Activated effector memory CD4-positive, alpha-beta T cell treated with anti-CD3 and anti-CD28 coated beads, Interleukin-2, amount 50 U/mL, for 16 hours (primary cell): ENCODE data around the gene GPX4.
A peak's percentile ranks its signal among the peaks of the same experiment; 100 is the strongest.
"Not testable (repeated sequence)": the region's sequence is repeated elsewhere in the genome, so short reads cannot be mapped to it uniquely, and the experiment has no call there.

ENCODE experiments used
- DNase-seq: peaks from one replicate; pipeline ENCODE4 v3.0.0-alpha.2; 2020

The GPX4 gene

GRCh38 chr19:1117654-1118053, 13.9 kb downstream of the GPX4 start:
- no peak for DNase-seq

- DNase-seq, result no peak
These were observed 15.2 kb downstream of the GPX4 start for GRCh38 chr19:1118999-1119398.

GRCh38 chr19:1119475-1120217, 15.9 kb downstream of the GPX4 start:
- DNase-seq, result no peak

- no peak for DNase-seq
These were observed 17.6 kb downstream of the GPX4 start for GRCh38 chr19:1121395-1121794.

GRCh38 chr19:1122021-1122971, 18.5 kb downstream of the GPX4 start:
- DNase-seq, result no peak

- peak; percentile 77 for DNase-seq
These were observed 19.2 kb downstream of the GPX4 start for GRCh38 chr19:1122972-1123363.

GRCh38 chr19:1123381-1123780, 19.6 kb downstream of the GPX4 start:
- DNase-seq, result no peak

- no peak for DNase-seq
These were observed 20.3 kb downstream of the GPX4 start for GRCh38 chr19:1123885-1124677.

GRCh38 chr19:1125601-1126467, 22.0 kb downstream of the GPX4 start:
- no peak for DNase-seq

- no peak for DNase-seq
These were observed 23.4 kb downstream of the GPX4 start for GRCh38 chr19:1126984-1127760.

- no peak for DNase-seq
These were observed 24.3 kb downstream of the GPX4 start for GRCh38 chr19:1128106-1128505.

GRCh38 chr19:1129084-1129483, 25.3 kb downstream of the GPX4 start:
- DNase-seq, result not testable (repeated sequence)

GRCh38 chr19:1129535-1129934, 25.7 kb downstream of the GPX4 start:
- DNase-seq, result no peak

- peak; percentile 85 for DNase-seq
These were observed 27.2 kb downstream of the GPX4 start for GRCh38 chr19:1130771-1131717.

- peak; percentile 95 for DNase-seq
These were observed 28.1 kb downstream of the GPX4 start for GRCh38 chr19:1131718-1132551.

GRCh38 chr19:1132552-1133383, 29.0 kb downstream of the GPX4 start:
- DNase-seq, result peak; percentile 69

GRCh38 chr19:1133471-1133929, 29.7 kb downstream of the GPX4 start:
- peak; percentile 92 for DNase-seq

- no peak for DNase-seq
These were observed 30.6 kb downstream of the GPX4 start for GRCh38 chr19:1134431-1134830.
